ENCODE data around the gene CASP2. TPM values are rescaled to one million over a fixed set of nuclear protein-coding genes. Genes with fewer than 3 reads are reported as not detected.
"Not testable (repeated sequence)": the region's sequence is repeated elsewhere in the genome, so short reads cannot be mapped to it uniquely, and the experiment has no call there.

Gene CASP2
- total and polyA plus RNA-seq, 2 donors, result 7.5 to 22.0 TPM

DNA sequence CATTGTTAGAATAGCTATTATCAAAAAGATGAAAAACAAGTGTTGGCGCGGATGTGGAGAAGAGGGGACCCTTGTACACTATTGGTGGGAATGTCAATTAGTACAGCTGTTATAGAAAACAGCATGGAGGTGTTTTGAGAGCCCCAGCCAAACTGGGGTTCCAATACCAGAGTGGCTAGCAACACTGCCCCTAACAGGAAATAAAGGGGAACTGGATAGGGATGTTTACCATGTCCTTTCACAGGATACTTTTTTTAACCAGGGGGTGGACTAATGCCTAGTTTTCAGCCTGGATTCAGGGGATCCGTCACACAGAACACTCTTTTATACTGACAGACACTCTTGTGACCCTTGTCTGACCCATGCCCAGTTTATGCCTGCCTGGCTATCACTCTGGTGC is 31.8 kb upstream of the CASP2 start:
- Histone ChIP-seq H3K4me1 (ENCODE audit: insufficient read depth) (no peaks in the 10 kb centered on the region), H3K4me3 (ENCODE audit: low read depth, low read length) (no peak overlapping the region), H3K36me3 (ENCODE audit: insufficient read depth) (no peaks in the 10 kb centered on the region), H3K27ac (ENCODE audit: low read depth) (no peak overlapping the region)
- no peak for DNase-seq (ENCODE audit: extremely low spot score)
- 85% methylated on average over 3 of the region's 3 CpGs for WGBS

DNA sequence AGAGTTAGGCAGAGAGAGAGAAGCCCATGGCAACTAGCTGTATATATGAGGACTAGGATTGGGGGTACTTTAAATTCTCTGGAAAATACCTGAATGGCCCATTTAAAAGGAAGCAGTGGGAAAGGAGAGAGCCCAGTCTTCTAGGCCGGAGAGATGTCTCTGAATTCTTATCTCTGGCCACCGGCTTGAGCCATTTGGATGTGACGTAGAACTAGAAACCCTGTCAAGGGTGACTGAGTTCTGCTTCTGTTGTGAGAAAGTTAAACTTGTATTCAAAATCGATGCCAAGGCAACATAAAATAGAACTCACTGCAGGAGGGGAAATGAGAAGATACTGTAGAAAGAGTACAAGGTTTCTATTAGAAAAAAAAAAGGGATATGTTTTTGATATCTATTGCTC is 31.2 kb upstream of the CASP2 start:
- no peak overlapping the region for H3K4me3 ChIP-seq (ENCODE audit: low read depth, low read length)
- H3K36me3 ChIP-seq (ENCODE audit: insufficient read depth), result no peaks in the 10 kb centered on the region
- H3K4me1 ChIP-seq (ENCODE audit: insufficient read depth), result no peaks in the 10 kb centered on the region
- 89% methylated on average over 4 of the region's 4 CpGs for WGBS
- no peak overlapping the region for H3K27ac ChIP-seq (ENCODE audit: low read depth)
- no peak for DNase-seq (ENCODE audit: extremely low spot score)

DNA sequence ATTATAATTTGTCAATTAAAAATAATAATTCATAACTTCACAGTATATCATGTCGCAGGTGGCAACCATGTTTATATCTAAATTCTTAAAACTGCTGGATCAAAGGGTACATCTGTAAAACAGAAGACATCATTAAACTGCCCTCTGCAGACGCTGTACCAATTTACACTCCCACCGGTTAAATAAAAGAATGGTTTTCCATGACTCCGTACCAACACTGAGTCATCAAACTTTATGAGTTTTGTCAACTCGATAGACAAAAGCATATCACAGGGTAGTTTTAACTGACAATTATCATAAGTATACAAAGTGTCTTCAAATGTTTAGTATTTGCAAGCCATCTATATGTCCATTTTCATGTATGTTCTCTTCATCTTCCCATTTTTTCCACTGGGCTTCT is 30.6 kb upstream of the CASP2 start:
- H3K27ac ChIP-seq (ENCODE audit: low read depth), result no peak overlapping the region
- WGBS, result 75% methylated on average over 5 of the region's 5 CpGs

DNA sequence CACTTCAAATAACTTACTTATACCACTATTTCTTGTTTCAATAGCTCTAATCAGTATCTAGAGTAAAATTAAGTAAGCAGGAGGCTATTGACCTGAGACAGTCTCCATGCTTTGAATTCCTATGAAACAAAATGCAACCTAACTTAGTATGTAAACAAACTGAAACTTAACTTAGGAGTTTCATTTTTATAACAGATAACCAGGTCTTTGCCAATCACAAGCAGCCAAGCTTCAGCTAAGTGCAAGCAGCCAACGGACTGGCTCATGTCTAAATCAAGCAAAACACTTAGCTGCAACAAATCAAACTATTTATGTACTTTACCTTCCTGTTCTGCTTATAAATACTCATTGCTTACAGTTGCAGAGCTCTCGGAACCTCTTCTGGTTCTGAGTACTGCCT is 29.3 kb upstream of the CASP2 start:
- Histone ChIP-seq H3K27ac (ENCODE audit: low read depth) (no peak overlapping the region), H3K36me3 (ENCODE audit: insufficient read depth) (no peaks in the 10 kb centered on the region), H3K4me3 (ENCODE audit: low read depth, low read length) (no peak overlapping the region), H3K4me1 (ENCODE audit: insufficient read depth) (no peaks in the 10 kb centered on the region)
- WGBS, result 21% methylated on average over 2 of the region's 2 CpGs
- no peak for DNase-seq (ENCODE audit: extremely low spot score)

More for the DNA sequence above, 30.6 kb upstream of the CASP2 start:
- no peaks in the 10 kb centered on the region for H3K36me3 ChIP-seq (ENCODE audit: insufficient read depth)
- DNase-seq (ENCODE audit: extremely low spot score), result no peak
- H3K4me3 ChIP-seq (ENCODE audit: low read depth, low read length), result no peak overlapping the region
- H3K4me1 ChIP-seq (ENCODE audit: insufficient read depth), result no peaks in the 10 kb centered on the region

DNA sequence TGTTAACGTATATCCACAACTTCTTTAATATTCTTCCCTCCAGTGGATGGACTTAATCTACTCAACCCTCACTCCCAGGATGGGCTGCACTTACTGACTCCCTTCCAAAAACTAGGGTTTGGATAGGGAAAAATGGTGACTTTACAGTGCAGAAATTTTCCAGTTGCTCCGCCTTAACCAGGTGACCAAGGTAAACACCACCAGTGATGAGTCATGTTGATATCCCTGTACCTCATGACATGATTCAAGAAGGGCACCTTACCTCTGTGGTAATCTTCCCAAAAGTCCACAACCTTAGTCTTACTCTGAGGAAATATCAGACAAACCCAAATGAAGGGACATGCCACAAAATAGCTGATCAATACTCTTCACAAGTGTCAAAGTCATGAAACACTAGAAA is 28.4 kb upstream of the CASP2 start:
- Histone ChIP-seq H3K27ac (ENCODE audit: low read depth) (no peak overlapping the region), H3K4me3 (ENCODE audit: low read depth, low read length) (no peak overlapping the region), H3K4me1 (ENCODE audit: insufficient read depth) (no peaks in the 10 kb centered on the region), H3K36me3 (ENCODE audit: insufficient read depth) (no peaks in the 10 kb centered on the region)
- no peak for DNase-seq (ENCODE audit: extremely low spot score)
- WGBS, result 82% methylated on average over 2 of the region's 2 CpGs

DNA sequence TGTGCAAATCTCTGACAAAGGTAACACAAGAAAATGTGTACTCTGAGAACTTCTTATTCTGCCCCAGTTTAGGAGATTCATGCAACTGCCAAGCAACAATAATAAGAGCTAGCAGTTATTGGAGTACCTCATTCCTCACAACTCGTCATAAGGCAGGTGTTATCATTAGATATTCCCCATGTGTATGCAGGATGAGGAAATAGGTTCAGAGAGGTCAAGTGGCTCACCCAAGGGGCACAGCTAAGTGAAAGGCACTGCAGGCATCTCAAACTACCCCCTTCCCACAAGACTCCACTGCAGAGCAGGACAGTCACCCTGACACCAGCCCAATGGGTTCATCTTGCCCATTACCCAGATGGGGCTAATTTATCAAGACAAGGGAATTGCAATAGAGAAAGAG is 26.2 kb upstream of the CASP2 start:
- Histone ChIP-seq H3K4me3 (ENCODE audit: low read depth, low read length) (no peak overlapping the region), H3K27ac (ENCODE audit: low read depth) (no peak overlapping the region), H3K4me1 (ENCODE audit: insufficient read depth) (no peaks in the 10 kb centered on the region), H3K36me3 (ENCODE audit: insufficient read depth) (no peaks in the 10 kb centered on the region)
- DNase-seq (ENCODE audit: extremely low spot score), result no peak
- 92% methylated on average over 1 of the region's 1 CpG for WGBS

DNA sequence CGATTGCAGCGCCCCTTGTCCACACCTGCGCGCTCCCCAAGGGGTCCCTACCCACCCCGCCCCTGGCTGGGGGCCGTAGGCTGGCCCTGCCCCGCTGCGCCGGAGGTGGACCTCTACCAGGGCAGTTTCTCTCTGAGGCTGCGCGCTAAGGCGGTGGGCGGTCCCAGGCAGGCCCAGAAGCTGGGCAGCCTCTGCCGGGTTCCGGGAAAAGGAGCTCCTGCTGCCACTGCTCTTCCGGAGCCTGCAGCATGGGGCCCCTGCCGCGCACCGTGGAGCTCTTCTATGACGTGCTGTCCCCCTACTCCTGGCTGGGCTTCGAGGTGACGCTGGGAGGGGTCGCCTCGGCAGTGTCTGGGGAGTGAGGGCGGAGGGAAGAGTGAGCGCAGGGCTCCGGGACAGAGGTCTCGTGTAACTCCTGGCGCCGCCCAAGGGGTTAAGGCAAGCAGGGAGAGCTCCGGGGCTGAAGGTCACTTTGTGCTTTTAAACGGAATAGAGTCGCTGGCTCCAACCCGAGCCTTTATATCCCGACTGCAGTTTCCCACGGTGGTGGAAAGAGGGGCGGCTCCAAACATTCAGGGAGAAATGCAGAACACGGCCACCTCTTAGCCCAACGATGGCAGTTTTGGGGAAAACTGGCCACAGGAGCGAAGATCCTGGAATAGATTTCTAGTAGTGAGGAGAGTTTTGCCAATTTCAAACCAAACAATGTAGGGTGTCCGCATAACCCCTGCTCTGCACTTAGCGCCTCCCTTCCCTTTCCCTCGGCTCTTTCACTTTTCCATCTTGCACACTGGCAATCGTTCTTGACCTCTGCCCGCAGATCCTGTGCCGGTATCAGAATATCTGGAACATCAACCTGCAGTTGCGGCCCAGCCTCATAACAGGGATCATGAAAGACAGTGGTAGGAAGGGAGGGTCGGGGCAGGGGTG is 24.6 kb upstream of the CASP2 start, which contains the start of gene GSTK1:
Gene GSTK1 (plus strand): TSS at position 176 of the 930 bp plus-strand sequence. CDS start 73 bp downstream, at position 249.
- Histone ChIP-seq H3K36me3 (ENCODE audit: insufficient read depth) (peaks cover 2% of the 10 kb centered on the region), H3K4me3 (ENCODE audit: low read depth, low read length) (peak within 1 kb of the TSS; percentile 70), H3K27ac (ENCODE audit: low read depth) (peak within 1 kb of the TSS; percentile 93), H3K4me1 (ENCODE audit: insufficient read depth) (no peaks in the 10 kb centered on the region)
- no peak for DNase-seq (ENCODE audit: extremely low spot score)
- WGBS, result 1% methylated on average over 48 of the region's 48 CpGs

DNA sequence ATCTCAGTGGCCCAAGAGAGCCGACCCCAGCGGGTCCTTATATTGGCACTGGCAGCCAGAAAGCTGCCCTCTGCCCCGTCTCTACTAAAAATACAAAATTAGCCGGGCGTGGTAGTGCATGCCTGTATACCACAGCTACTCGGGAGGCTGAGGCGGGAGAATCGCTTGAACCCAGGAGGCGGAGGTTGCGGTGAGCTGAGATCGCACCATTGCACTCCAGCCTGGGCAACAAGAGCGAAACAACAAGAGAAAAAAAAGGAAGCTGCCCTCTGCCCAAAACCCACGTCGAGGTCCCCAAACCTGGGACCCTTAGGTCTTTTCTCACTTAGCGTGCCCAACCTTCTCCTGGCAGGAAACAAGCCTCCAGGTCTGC is 24.0 kb upstream of the CASP2 start:
- H3K27ac ChIP-seq (ENCODE audit: low read depth); H3K36me3 ChIP-seq (ENCODE audit: insufficient read depth); H3K4me1 ChIP-seq (ENCODE audit: insufficient read depth); DNase-seq (ENCODE audit: extremely low spot score): not testable (repeated sequence)
- peak overlapping the region; percentile 70 for H3K4me3 ChIP-seq (ENCODE audit: low read depth, low read length)
- 68% methylated on average over 15 of the region's 15 CpGs for WGBS

DNA sequence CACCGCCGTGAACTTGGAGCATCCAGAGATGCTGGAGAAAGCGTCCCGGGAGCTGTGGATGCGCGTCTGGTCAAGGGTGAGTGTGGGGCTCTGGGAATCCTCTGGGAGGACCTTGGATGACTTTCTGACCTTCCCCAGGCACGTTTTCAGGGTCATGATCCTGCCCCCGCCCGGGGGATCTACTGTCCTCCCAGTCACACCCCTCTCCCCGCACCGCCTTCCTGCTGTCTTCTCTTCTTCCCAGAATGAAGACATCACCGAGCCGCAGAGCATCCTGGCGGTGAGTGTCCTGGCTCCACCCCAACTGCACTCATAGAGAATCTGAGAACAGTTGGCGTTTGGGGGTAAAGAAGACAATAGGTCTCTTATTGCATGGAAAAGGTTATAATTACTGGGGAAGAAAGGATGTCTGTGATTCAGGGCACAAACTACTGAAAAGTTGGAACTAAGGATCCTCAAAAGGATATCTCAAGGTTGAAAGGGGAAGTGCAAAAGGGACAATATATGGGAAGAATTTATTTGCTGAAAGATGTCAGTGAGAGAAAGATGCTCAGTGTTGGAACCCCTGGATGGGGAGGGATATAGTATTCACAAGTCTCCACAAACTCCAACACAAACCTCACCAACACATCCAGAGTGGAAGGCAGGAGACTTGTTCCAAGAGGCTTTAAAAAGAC is 23.0 kb upstream of the CASP2 start:
- WGBS, result 76% methylated on average over 15 of the region's 15 CpGs
- Histone ChIP-seq H3K4me1 (ENCODE audit: insufficient read depth) (no peaks in the 10 kb centered on the region), H3K4me3 (ENCODE audit: low read depth, low read length) (no peak overlapping the region), H3K27ac (ENCODE audit: low read depth) (no peak overlapping the region), H3K36me3 (ENCODE audit: insufficient read depth) (peaks cover 2% of the 10 kb centered on the region)
- no peak for DNase-seq (ENCODE audit: extremely low spot score)

DNA sequence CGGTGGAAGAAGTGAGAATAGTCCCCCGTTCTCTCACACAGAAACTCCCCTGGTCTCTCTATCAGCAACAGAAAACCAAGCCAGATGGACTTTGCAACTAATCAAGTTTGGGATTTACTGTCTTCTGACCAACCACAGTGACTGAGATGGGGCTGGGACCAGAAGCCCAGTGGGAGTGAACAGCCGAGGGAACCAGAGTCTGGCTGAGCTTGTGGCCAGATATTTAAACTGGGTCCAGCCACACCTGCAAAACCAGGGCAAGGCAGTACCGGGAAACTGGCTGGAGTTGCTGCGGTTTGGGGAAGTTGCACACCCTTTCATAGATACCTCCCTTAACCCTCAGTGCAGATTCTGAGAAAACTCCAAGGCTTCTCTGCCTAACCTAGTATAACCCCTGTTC is 18.9 kb upstream of the CASP2 start:
- Histone ChIP-seq H3K4me3 (ENCODE audit: low read depth, low read length) (no peak overlapping the region), H3K36me3 (ENCODE audit: insufficient read depth) (peaks cover 2% of the 10 kb centered on the region), H3K27ac (ENCODE audit: low read depth) (no peak overlapping the region), H3K4me1 (ENCODE audit: insufficient read depth) (no peaks in the 10 kb centered on the region)
- WGBS, result 82% methylated on average over 5 of the region's 5 CpGs
- no peak for DNase-seq (ENCODE audit: extremely low spot score)

DNA sequence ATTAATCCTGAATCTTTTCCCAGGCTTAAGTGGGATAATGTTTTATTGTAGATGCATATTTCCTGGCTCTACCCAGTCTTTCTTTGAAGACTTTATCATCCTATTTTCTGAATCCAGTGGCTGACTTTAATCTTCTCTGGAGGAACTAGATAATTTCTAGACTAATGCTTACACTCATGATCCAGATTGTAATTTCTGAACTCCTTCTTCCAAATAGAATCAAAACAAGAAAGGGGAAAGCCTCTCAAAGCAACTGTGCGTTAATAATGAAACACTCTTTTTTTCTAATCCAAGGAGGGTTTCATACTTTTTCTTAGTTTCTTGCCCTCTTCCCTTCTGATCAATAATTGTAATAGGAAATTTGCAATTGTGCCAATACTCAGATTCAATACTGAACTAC is 16.9 kb upstream of the CASP2 start:
- 83% methylated on average over 1 of the region's 1 CpG for WGBS
- H3K27ac ChIP-seq (ENCODE audit: low read depth), result no peak overlapping the region
- no peak overlapping the region for H3K4me3 ChIP-seq (ENCODE audit: low read depth, low read length)
- no peak for DNase-seq (ENCODE audit: extremely low spot score)
- no peaks in the 10 kb centered on the region for H3K4me1 ChIP-seq (ENCODE audit: insufficient read depth)
- peaks cover 2% of the 10 kb centered on the region for H3K36me3 ChIP-seq (ENCODE audit: insufficient read depth)

DNA sequence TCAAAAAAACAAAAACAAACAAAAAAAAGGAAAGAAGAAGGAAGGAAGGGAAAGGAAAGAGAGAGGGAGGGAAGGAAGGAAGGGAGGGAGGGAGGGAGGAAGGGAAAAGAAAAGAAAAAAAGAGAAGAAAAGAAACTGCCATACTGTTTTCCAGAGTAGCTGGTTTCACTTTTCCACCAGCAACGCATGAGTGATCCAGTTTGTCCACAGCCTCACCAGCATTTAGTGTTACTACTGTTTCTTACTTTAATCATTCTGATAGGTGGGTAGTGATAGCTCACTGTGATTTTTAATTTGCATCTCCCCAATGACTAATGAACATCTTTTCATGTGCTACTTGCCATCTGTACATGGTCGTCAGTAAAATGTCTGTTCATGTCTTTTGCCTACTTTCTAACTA is 15.3 kb upstream of the CASP2 start:
- Histone ChIP-seq H3K4me1 (ENCODE audit: insufficient read depth) (no peaks in the 10 kb centered on the region), H3K27ac (ENCODE audit: low read depth) (no peak overlapping the region), H3K36me3 (ENCODE audit: insufficient read depth) (peaks cover 1% of the 10 kb centered on the region), H3K4me3 (ENCODE audit: low read depth, low read length) (no peak overlapping the region)
- WGBS, result 93% methylated on average over 2 of the region's 2 CpGs
- DNase-seq (ENCODE audit: extremely low spot score), result no peak

DNA sequence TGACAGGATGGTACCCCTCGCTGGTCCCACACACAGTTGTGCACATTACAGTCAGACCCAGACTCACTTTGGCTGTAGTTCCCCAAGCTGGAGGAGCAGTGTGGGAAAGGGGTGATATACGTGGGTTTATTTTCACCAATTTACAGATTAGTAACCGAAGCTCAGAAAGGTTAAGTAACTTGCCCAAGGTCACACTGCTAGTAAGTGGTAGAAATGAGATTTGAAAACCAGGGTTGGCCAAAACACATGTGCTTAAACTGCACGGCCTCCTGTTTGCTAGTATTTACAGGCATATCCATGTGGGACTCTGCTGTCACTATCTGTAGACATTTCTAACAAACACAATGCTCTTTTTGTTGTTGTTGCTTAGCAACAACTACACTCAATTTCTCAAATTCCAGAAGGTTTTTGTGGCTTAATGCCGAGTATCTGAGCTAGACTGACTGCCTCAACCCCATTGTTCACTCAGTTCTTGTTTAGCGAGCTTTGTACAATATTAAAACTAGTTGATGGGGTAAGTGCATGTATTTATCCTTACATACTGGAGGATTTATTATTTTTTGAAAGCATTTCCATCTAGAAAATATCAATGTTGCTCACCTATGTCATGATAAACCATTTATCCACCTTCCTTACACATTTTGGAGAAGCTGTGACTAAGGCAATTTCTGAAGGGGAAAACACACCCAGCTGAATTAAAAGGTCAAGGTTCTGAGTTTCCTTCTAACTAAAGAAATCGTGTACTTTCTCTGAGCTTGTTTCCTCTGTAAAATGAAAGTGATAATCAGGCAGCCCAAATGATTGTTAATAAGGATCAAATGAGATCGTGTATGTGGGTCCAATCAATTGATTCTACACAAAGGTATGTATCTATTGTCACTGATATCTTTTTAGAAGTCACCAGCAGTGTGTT is 8.7 kb upstream of the CASP2 start:
- H3K27ac ChIP-seq (ENCODE audit: low read depth), result peak overlapping the region; percentile 19

More for the DNA sequence above, 8.7 kb upstream of the CASP2 start:
- no peak overlapping the region for H3K4me3 ChIP-seq (ENCODE audit: low read depth, low read length)
- H3K4me1 ChIP-seq (ENCODE audit: insufficient read depth), result no peaks in the 10 kb centered on the region
- H3K36me3 ChIP-seq (ENCODE audit: insufficient read depth), result no peaks in the 10 kb centered on the region
- WGBS, result 43% methylated on average over 8 of the region's 8 CpGs
- peak; percentile 77 for DNase-seq (ENCODE audit: extremely low spot score)
